Mesothelial cell of epicardium (in vitro differentiated cells): ENCODE data around the gene RASSF5. TPM values are rescaled to one million over a fixed set of nuclear protein-coding genes. Genes with fewer than 3 reads are reported as not detected.

Experiments
- DNase-seq, 2 experiments: peaks; one replicate each; pipeline ENCODE4 v3.0.0; 2021; ENCODE audit warnings: low spot score in 2 of 2; ENCODE audit not compliant: unreplicated experiment in 2 of 2
- H3K27ac Mint-ChIP-seq: 2 replicates; pipeline ENCODE4 v1.8.0; 2021; ENCODE audit warnings: mixed read lengths
- H3K27me3 Mint-ChIP-seq: 2 replicates; pipeline ENCODE4 v1.8.0; 2021; ENCODE audit warnings: low read depth, mixed read lengths
- H3K36me3 Mint-ChIP-seq: 2 replicates; pipeline ENCODE4 v1.8.0; 2021; ENCODE audit warnings: mixed read lengths
- H3K4me1 Mint-ChIP-seq: 2 replicates; pipeline ENCODE4 v1.8.0; 2021; ENCODE audit warnings: mixed read lengths
- H3K4me3 Mint-ChIP-seq: 2 replicates; pipeline ENCODE4 v1.8.0; 2021; ENCODE audit warnings: mild to moderate bottlenecking, moderate library complexity, mixed read lengths
- H3K9me3 Mint-ChIP-seq: 2 replicates; pipeline ENCODE4 v1.8.0; 2021; ENCODE audit warnings: mixed read lengths
- CTCF ChIP-seq: fragments of 200-600 bp; sonication (generic); IDR thresholded peaks from one replicate; pipeline ENCODE4 v1.5.0; 2021; ENCODE audit warnings: antibody characterized with exemption; ENCODE audit not compliant: unreplicated experiment
- total RNA-seq: library from RNA; stranded (reverse); gene quantifications from 3 replicates; pipeline ENCODE4 v1.2.1, GENCODE V29; 2021

The RASSF5 gene
- total RNA-seq, 1 donor from 2014 or later = 6.8 TPM

- Mint-ChIP-seq H3K27ac (no peak overlapping the region), H3K36me3 (no peaks in the 10 kb centered on the region), H3K27me3 (peaks cover 29% of the 10 kb centered on the region), H3K4me1 (peaks cover 8% of the 10 kb centered on the region), H3K4me3 (no peak overlapping the region), H3K9me3 (peaks cover 8% of the 10 kb centered on the region)
- no peak for DNase-seq
- TF ChIP-seq CTCF = no peak
These were observed 121.6 kb downstream of the RASSF5 start for GRCh38 chr1:206628916-206629315.

DNA sequence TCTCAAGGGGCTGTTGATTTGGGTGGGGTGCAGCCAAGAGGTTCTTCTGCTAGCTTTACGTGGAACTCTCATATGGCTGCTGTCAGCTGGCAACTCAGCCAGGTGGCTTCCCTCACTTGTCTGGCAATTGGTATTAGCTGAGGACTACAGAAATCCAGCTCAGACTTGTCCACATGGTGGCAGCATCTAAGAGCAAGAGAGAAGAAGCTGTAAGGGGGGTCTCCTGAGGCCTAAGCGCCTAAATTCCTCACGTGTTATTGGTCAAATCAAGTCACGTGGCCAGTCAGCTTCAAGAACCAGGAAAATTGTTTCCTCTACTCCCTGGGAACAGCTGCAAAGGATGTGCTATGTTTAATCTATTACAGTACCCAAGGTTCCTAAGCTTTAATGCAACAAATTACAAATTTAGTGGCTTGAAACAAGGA, 123.8 kb downstream of the RASSF5 start:
- TF ChIP-seq CTCF = no peak
- Mint-ChIP-seq H3K27me3 (peaks cover 31% of the 10 kb centered on the region), H3K36me3 (no peaks in the 10 kb centered on the region), H3K27ac (no peak overlapping the region), H3K4me3 (no peak overlapping the region), H3K4me1 (peaks cover 22% of the 10 kb centered on the region), H3K9me3 (peaks cover 3% of the 10 kb centered on the region)
- no peak for DNase-seq

DNA sequence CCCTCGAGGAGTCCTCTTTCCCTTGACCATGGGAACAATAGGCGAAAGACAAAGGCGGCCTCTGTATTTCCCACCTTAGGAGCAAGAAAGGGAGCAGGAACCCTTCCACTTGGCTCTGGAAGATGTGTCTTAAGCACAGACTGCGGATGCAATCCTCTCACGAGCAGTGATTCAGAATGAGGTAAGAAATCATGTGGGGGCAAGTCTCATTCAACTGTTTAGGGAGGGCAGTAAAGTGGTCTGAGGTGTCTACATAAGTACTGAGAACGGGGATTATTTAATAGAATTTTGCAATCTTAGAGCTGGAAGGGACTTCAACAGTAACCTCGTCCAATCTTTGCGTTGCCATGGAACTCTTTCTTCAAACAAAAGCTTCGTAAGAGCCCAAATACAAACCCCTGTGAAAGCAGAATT, 126.4 kb downstream of the RASSF5 start:
- Mint-ChIP-seq H3K36me3 (no peaks in the 10 kb centered on the region), H3K4me3 (no peak overlapping the region), H3K4me1 (peaks cover 33% of the 10 kb centered on the region), H3K27ac (no peak overlapping the region), H3K9me3 (no peaks in the 10 kb centered on the region), H3K27me3 (peaks cover 38% of the 10 kb centered on the region)
- no peak for DNase-seq
- TF ChIP-seq CTCF = no peak

- Mint-ChIP-seq H3K27me3 (peaks cover 39% of the 10 kb centered on the region), H3K9me3 (no peaks in the 10 kb centered on the region), H3K4me3 (peak overlapping the region; percentile 71), H3K36me3 (no peaks in the 10 kb centered on the region), H3K27ac (peak overlapping the region; percentile 78), H3K4me1 (peaks cover 33% of the 10 kb centered on the region)
- peak; percentile 84 for TF ChIP-seq CTCF
- DNase-seq = peak; percentile 70 to 88
These were observed 127.2 kb downstream of the RASSF5 start for GRCh38 chr1:206634365-206635079.

DNA sequence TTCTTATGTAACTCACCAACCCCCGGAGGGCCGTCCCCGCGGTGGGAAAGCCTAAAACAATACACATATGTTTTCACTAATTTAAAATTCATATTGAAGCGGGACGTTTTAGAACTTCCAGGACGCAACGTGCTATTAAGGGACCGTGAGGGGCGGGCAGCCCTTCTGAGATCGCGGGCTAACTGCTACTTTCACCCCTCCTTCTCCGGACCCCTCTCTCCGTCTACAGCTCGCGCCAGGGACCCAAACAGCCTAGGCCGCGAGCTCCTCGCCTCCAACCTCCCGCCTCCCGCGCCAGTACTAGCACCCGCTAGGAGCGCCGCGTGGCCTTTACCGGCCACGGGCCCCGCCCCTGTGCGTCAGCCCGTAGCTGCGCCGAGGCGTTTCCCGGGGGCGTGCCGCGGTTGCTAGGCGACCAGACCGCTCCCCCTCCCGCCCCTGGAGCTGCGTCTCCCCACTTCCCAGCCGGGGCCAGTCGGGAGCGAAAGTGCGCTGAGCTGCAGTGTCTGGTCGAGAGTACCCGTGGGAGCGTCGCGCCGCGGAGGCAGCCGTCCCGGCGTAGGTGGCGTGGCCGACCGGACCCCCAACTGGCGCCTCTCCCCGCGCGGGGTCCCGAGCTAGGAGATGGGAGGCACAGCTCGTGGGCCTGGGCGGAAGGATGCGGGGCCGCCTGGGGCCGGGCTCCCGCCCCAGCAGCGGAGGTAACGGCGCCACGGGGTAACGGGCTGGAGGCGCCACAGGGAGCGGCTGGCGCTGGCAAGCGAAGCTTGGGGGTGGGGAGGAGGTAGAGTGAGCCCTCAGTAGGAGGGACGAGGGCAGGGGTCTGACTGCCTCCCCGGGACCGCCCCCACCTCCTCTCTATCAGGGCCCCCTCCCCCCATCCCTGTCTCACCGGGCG, 128.0 kb downstream of the RASSF5 start, which contains the start of gene DYRK3:
Gene DYRK3, plus strand, starts transcription at position 457 of the 898 bp plus-strand sequence. Its CDS starts 168 bp downstream, at position 625.
- Mint-ChIP-seq H3K27ac (peak within 1 kb of the TSS; percentile 78), H3K4me3 (peak within 1 kb of the TSS; percentile 71), H3K4me1 (peaks cover 33% of the 10 kb centered on the region), H3K9me3 (no peaks in the 10 kb centered on the region), H3K36me3 (no peaks in the 10 kb centered on the region), H3K27me3 (peaks cover 37% of the 10 kb centered on the region)
- DNase-seq = peak; percentile 86 to 90
- TF ChIP-seq CTCF = no peak
